Endodermal cell (in vitro differentiated cells): Measurements from ENCODE around the gene DISP3. TPM values are rescaled to one million over a fixed set of nuclear protein-coding genes. Genes with fewer than 3 reads are reported as not detected.

Experiments used
- DNase-seq: peaks from one replicate; pipeline ENCODE4 v3.0.0-alpha.2; 2017
- H3K27ac ChIP-seq: 2 replicates; pipeline ENCODE4 v1.5.1; 2013; ENCODE audit warnings: mild to moderate bottlenecking, low read depth, low read length, moderate library complexity
- H3K27me3 ChIP-seq: 2 replicates; pipeline ENCODE4 v1.6.1; 2013; ENCODE audit warnings: mild to moderate bottlenecking, low read length, moderate library complexity; ENCODE audit not compliant: insufficient read depth, control insufficient read depth, poor library complexity, severe bottlenecking
- H3K36me3 ChIP-seq: 2 replicates; pipeline ENCODE4 v1.7.0; 2013; ENCODE audit warnings: mild to moderate bottlenecking, low read length, moderate library complexity; ENCODE audit not compliant: control insufficient read depth, insufficient read depth
- H3K4me1 ChIP-seq: one replicate; pipeline ENCODE4 v1.7.0; 2013; ENCODE audit warnings: low read length; ENCODE audit not compliant: control insufficient read depth, insufficient read depth
- H3K4me3 ChIP-seq: 2 replicates; pipeline ENCODE4 v1.5.1; 2013; ENCODE audit warnings: mild to moderate bottlenecking, low read length, moderate library complexity
- H3K9ac ChIP-seq: 2 replicates; pipeline ENCODE4 v1.6.1; 2013; ENCODE audit warnings: mild to moderate bottlenecking, low read length, moderate library complexity; ENCODE audit not compliant: poor library complexity, severe bottlenecking; ENCODE audit errors: extremely low read depth
- H3K9me3 ChIP-seq: 2 replicates; pipeline ENCODE4 v1.6.1; 2013; ENCODE audit warnings: mild to moderate bottlenecking, low read length, moderate library complexity; ENCODE audit not compliant: control insufficient read depth
- H3K27ac Mint-ChIP-seq: 2 replicates; pipeline ENCODE4 v1.8.0; 2020; ENCODE audit warnings: mixed read lengths
- H3K27me3 Mint-ChIP-seq: 2 replicates; pipeline ENCODE4 v1.8.0; 2021; ENCODE audit warnings: mild to moderate bottlenecking, mixed read lengths; ENCODE audit not compliant: insufficient read depth
- H3K36me3 Mint-ChIP-seq: 2 replicates; pipeline ENCODE4 v1.8.0; 2020; ENCODE audit warnings: low read depth, mixed read lengths
- H3K4me1 Mint-ChIP-seq: 2 replicates; pipeline ENCODE4 v1.8.0; 2020; ENCODE audit warnings: mixed read lengths
- H3K4me3 Mint-ChIP-seq: 2 replicates; pipeline ENCODE4 v1.8.0; 2020; ENCODE audit warnings: mild to moderate bottlenecking, moderate library complexity, mixed read lengths
- H3K9me3 Mint-ChIP-seq: 2 replicates; pipeline ENCODE4 v1.8.0; 2020; ENCODE audit warnings: mild to moderate bottlenecking, mixed read lengths
- CTCF ChIP-seq: fragments of 200-600 bp; sonication (generic); conservative IDR thresholded peaks from 2 replicates; pipeline ENCODE4 v1.5.0; 2021; ENCODE audit warnings: antibody characterized with exemption, mild to moderate bottlenecking
- WGBS, 2 experiments: methylation state at CpG; one replicate each; pipeline versions ENCODE4 v1.1.5 to v1.1.7; 2013; ENCODE audit warnings: missing lambda C conversion rate in 2 of 2, mixed read lengths in 1 of 2; ENCODE audit not compliant: insufficient coverage in 1 of 2, insufficient read length in 1 of 2; 5-methylcytosine and 5-hydroxymethylcytosine counted together
- total RNA-seq, 2 donors: library from RNA; stranded (reverse); fragmentation: NEBNext Ultra II Directional in 1 of 2; extraction: Animal tissue kit (Norgen Biotek cat#: 25700) in 1 of 2; gene quantifications; 2 replicates in 1 of 2; 3 replicates in 1 of 2; pipeline ENCODE4 v1.2.1, GENCODE V29; 2021

Gene DISP3
- total RNA-seq, 2 donors from 2014 or later: 9.6 to 11.6 TPM

DNA sequence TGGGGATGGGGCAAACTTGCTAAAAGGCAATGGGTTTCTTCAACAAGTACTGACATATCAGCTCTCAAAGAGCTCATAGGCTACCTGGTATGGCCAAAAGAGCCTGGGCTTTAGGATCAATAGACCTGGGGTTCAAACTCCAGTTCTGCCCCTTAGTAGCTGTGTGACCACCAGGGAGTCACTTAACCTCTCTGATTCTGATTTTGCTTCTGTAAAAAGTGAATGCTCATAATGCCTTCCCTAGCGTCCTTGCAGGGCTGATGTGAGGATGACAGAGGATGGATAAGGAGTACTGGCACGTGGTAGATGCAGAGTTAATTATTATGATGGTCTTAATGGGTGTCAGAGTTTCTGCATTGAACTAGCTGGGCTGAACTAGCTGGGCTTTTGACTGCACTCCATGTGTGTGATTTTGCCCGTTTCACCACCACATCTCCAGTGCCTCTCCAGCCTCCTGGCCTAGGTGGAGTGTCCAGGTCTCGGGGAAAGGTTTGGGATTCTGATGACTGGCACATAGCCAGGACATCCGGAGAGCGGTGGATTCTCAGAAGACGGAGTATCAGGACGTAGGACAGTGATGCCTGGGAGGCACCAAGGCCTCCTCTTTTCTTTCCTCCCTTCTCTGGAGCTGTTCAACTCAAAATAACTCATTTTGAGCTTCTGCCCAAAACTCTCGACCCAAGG is 15.2 kb downstream of the DISP3 start:
- H3K27me3 ChIP-seq: no peaks in the 10 kb centered on the region
- 89 to 96% methylated on average over 6 to 9 of the region's 9 CpGs for WGBS, 2 experiments
- H3K27ac ChIP-seq: no peak overlapping the region
- peaks cover 9% of the 10 kb centered on the region for H3K9me3 ChIP-seq
- H3K36me3 ChIP-seq: no peaks in the 10 kb centered on the region
- no peaks in the 10 kb centered on the region for H3K27me3 Mint-ChIP-seq
- no peak for TF ChIP-seq CTCF
- no peak overlapping the region for H3K4me3 Mint-ChIP-seq
- DNase-seq: no peak
- H3K4me3 ChIP-seq: no peak overlapping the region
- no peak overlapping the region for H3K9ac ChIP-seq
- H3K27ac Mint-ChIP-seq: no peak overlapping the region
- H3K36me3 Mint-ChIP-seq: peaks cover 3% of the 10 kb centered on the region
- H3K4me1 Mint-ChIP-seq: peaks cover 2% of the 10 kb centered on the region
- H3K4me1 ChIP-seq: no peaks in the 10 kb centered on the region
- no peaks in the 10 kb centered on the region for H3K9me3 Mint-ChIP-seq

DNA sequence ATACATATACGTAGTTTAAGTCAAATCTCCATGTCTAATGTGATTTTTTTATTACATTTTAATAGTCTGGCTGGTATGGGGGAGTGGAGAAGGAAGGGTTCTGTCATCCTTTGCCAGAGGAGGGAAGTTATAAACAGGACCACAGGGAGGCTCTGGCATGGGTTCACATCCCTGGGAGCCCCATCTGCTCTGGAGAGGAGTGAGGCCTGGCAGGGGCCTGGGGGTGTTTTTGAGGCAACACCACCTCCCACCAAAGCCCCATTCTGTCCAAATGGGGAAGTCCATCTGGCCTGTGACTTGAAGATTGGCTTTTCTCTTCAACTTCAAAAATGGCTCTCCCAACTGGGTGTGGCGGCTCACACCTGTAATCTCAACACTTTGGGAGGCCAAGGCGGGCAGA is 15.8 kb downstream of the DISP3 start:
- Mint-ChIP-seq H3K36me3 (peaks cover 3% of the 10 kb centered on the region), H3K27me3 (no peaks in the 10 kb centered on the region), H3K27ac (no peak overlapping the region), H3K4me3 (no peak overlapping the region), H3K9me3 (no peaks in the 10 kb centered on the region), H3K4me1 (peaks cover 3% of the 10 kb centered on the region)
- Histone ChIP-seq H3K9me3 (peaks cover 9% of the 10 kb centered on the region), H3K4me3 (no peak overlapping the region), H3K27me3 (no peaks in the 10 kb centered on the region), H3K27ac (no peak overlapping the region), H3K4me1 (no peaks in the 10 kb centered on the region), H3K9ac (no peak overlapping the region), H3K36me3 (no peaks in the 10 kb centered on the region)
- 81 to 98% methylated on average over 2 to 3 of the region's 3 CpGs for WGBS, 2 experiments
- TF ChIP-seq CTCF: no peak
- no peak for DNase-seq

DNA sequence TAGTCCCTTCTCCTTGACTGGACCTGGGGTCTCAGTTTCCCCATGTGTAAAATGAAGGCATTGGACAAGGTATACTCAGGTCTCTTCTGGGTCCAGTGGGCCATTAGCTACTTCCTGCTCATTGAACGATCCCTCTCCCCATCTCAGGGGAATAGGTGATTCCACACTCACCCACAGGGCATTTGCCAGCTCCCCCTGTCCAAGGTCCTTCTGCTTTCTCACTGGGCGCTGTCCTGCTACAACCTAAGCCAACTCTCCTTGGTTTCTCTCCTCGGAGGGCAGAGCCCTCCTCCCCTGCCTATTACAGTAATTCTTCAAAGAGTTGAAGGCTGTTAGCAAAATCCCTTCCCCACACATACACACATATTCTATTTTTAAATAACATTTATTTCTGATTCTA is 16.6 kb downstream of the DISP3 start:
- H3K27me3 ChIP-seq: no peaks in the 10 kb centered on the region
- no peak overlapping the region for H3K4me3 ChIP-seq
- Mint-ChIP-seq H3K27me3 (no peaks in the 10 kb centered on the region), H3K4me3 (no peak overlapping the region), H3K4me1 (peaks cover 3% of the 10 kb centered on the region), H3K36me3 (peaks cover 3% of the 10 kb centered on the region), H3K9me3 (no peaks in the 10 kb centered on the region), H3K27ac (no peak overlapping the region)
- H3K9me3 ChIP-seq: peaks cover 9% of the 10 kb centered on the region
- TF ChIP-seq CTCF: no peak
- no peak overlapping the region for H3K27ac ChIP-seq
- DNase-seq: no peak
- H3K36me3 ChIP-seq: no peaks in the 10 kb centered on the region
- no peak overlapping the region for H3K9ac ChIP-seq
- WGBS, 2 experiments: 90% methylated on average over 3 of the region's 3 CpGs
- no peaks in the 10 kb centered on the region for H3K4me1 ChIP-seq
